Duodenal mucosa (tissue), 2 donors: Measurements from ENCODE around the gene GP1BB.

Experiments used
- H3K27ac ChIP-seq: one replicate; pipeline ENCODE4 v1.7.0; 2013; ENCODE audit warnings: low read depth, low read length
- H3K27me3 ChIP-seq, 2 donors: one replicate each; pipeline ENCODE4 v1.7.0; 2013; ENCODE audit warnings: low read length in 2 of 2, control low read depth in 1 of 2; ENCODE audit not compliant: insufficient read depth in 2 of 2, control insufficient read depth in 1 of 2
- H3K36me3 ChIP-seq, 2 donors: one replicate each; pipeline ENCODE4 v1.7.0; 2013; ENCODE audit warnings: low read length in 2 of 2, control low read depth in 1 of 2; ENCODE audit not compliant: insufficient read depth in 2 of 2, control insufficient read depth in 1 of 2
- H3K4me1 ChIP-seq, 2 donors: one replicate each; pipeline ENCODE4 v1.7.0; 2013; ENCODE audit warnings: low read length in 2 of 2, control low read depth in 1 of 2; ENCODE audit not compliant: insufficient read depth in 2 of 2, control insufficient read depth in 1 of 2
- H3K4me3 ChIP-seq, 2 donors: one replicate each; pipeline ENCODE4 v1.7.0; 2013; ENCODE audit warnings: low read length in 2 of 2, low read depth in 1 of 2
- H3K9ac ChIP-seq, 2 donors: one replicate each; pipeline ENCODE4 v1.7.0; 2013; ENCODE audit warnings: low read length in 2 of 2, low read depth in 1 of 2
- H3K9me3 ChIP-seq, 2 donors: one replicate each; pipeline ENCODE4 v1.7.0; 2013; ENCODE audit warnings: low read length in 2 of 2, control low read depth in 1 of 2; ENCODE audit not compliant: control insufficient read depth in 1 of 2

GP1BB gene

DNA sequence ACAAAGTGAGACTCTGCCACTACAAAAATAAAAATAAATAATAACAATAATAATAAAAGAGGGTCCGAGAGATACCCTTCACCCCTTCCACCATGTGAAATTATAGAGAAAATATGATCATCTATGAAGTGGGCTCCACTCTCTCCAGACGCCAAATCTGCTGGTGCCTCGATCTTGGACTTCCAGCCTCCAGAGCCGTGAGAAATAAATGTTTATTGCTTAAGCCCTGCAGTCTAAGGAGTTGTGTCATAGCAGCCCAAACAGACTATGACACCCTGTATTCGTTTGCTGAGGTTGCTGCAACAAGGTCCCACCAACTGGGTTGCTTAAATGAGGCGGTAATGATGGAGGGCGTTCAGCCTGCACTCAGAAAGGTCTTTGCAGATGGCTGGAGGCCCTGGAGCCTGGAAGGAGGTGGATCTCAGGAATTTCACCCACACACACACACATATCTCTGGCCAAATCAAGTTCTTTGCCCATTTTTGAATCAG, 16.6 kb upstream of the GP1BB start:
- Histone ChIP-seq H3K9me3 (no peaks in the 10 kb centered on the region), H3K36me3 (no peaks in the 10 kb centered on the region), H3K9ac (no peak overlapping the region), H3K27ac (no peak overlapping the region), H3K4me3 (no peak overlapping the region), H3K4me1 (peaks cover 4 to 12% of the 10 kb centered on the region in 2 donors), H3K27me3 (peaks cover 0 to 4% of the 10 kb centered on the region in 2 donors)

DNA sequence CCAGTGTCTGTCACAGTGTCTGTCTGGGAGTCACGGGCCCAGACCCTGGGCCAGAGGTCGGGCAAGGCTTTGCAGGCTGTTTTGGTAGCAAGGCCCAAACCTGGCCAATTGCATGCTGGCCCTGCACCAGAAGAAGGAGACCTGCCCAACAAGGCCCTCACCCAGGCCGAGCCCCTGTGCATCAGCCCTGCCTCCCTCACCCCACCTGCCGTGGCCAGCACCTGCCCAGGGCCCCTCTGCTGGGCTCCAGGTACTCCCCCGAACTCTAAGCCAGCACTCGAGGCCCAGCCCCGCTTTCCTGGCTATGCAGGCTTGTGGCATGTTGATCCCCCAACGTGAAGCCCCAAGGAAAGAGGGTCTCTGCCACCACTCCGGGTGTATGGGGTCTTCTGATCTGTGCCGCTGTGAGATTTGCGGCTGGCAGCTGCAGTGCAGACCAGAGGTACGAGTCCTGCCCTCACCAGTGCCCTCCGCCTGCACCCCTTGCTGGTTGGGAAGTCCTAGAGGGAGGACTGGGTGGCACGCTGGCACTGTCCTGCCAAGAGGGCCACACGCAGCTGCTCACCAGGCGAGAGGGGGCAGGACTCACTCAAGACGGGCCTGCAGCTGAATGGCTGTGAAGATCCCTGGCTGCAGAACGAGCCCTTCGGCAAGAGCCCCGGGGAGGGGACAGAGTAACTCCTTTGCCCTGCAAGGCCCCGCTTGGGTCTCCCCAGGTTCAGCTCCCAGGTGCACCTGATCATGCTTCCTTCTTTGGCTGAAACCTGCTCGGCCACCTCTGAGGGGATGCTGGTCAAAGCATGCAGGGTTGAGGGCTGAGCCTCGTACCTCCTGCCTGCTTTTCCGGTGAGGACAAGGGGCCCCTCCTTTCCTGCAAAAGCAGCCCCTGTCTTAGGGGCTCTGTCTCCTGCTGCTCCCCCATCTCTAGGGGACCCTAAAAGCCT, 15.7 kb upstream of the GP1BB start:
- H3K9ac ChIP-seq = no peak overlapping the region
- no peak overlapping the region for H3K4me3 ChIP-seq
- peaks cover 4 to 12% of the 10 kb centered on the region in 2 donors for H3K4me1 ChIP-seq
- peaks cover 0 to 4% of the 10 kb centered on the region in 2 donors for H3K27me3 ChIP-seq
- H3K27ac ChIP-seq = no peak overlapping the region
- no peaks in the 10 kb centered on the region for H3K36me3 ChIP-seq
- H3K9me3 ChIP-seq = no peaks in the 10 kb centered on the region

DNA sequence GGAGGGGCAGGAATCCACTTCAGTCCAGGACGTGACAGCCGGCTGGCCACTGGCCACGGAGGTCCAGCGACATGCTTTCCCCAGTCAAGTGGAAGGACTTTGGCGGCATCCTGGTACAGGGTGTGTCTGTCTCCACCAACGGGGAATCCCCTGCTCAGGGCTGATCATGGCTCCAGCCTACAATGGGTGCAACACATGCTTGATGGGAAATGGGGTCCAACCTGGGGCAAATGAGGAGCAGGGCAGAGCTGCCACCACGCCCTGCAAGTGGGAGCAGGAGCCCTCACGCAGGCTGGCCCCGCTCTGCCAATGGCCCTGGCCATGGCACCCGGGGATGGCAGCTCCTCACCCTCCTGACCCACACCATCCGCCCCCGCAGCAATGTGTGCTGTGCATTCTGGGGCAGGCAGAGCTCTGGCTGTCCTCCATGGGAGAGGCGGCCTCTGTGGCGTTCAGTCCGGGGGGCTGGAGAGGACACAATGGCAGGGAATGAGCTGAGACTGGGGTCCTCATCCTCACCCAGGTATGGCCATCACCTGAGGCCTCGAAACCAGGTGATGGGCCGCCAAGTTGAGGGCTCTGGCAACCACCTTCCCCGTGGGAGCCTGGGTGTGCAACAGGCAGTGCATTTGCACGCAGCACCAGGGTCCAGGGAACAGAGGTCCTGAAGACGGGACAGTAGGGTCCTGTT, 14.9 kb upstream of the GP1BB start:
- Histone ChIP-seq H3K4me1 (peaks cover 4 to 12% of the 10 kb centered on the region in 2 donors), H3K4me3 (no peak overlapping the region), H3K27me3 (peaks cover 6 to 9% of the 10 kb centered on the region in 2 donors), H3K9me3 (no peaks in the 10 kb centered on the region), H3K9ac (no peak overlapping the region), H3K36me3 (no peaks in the 10 kb centered on the region), H3K27ac (no peak overlapping the region)

DNA sequence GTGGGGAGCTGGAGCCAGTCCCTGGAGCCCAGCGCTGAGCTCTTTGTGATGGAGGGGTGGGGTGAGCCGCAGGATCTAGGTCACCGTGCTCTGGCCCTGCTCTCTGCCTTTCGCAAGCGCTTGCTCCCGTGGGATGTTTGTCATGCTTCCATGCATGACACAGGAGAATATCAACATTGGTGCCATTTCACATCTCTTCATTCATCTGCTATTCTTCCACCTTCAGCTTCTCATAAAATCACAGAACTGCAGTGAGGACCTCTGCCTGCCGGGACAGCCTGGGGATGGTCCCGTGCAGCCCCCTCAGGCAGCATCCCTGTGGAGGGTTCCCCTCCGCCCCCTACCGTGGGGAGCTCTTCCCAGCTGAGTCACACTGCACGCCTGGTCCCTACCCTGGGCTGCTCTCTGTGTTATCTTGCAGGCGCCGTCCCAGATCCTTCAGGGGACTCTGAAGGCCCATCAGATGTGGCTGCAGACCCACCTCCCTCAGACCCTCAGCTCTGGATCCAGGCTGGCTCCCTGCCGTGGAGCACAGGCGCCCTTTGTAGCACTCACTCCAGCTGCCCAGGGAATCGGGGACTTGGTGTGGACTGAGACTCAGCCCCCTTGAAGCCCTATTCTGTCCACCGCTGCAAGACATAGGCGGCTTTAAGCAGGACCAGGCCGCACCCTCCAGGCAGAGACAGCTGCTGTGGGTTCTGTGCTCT, 14.1 kb upstream of the GP1BB start:
- Histone ChIP-seq H3K4me1 (peaks cover 0 to 7% of the 10 kb centered on the region in 2 donors), H3K36me3 (no peaks in the 10 kb centered on the region), H3K4me3 (no peak overlapping the region), H3K9me3 (no peaks in the 10 kb centered on the region), H3K27me3 (peaks cover 12 to 15% of the 10 kb centered on the region in 2 donors), H3K27ac (no peak overlapping the region), H3K9ac (no peak overlapping the region)

DNA sequence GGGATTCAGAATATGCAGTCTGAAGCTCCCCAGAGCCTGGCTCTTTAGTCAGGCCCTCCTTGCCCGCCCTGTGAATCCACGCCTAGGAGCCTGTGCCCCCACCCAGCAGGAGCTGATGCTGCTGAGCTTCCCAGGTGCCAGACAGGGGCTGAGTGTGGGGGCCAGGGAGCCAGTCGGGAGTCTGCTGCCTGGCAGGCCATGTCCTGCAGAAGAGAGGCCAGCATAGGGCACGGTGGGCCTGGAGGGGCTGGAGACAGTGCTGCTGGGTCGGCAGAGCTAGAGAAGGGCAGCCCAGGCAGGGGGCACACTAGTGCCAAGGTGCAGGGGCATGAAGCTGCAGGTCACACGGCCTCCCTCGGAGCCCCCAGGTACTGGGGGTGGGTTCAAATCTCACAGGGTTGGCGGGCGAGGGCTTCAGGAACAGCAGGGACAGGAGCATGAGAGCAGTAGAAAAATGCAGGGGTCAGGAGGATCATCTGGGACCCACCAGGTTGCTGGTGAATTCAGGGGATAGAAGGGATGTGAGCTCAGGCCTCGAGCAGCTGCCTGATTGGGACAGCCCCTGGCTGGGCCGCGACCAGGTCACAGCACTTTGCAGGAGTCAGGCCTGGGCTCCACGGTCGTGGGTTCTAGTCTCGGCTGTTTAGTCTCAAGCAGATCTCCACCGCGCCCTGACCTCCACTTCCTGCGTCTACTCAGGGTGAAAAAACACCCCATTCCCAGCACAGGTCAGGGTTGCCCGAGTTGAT, 13.1 kb upstream of the GP1BB start:
- Histone ChIP-seq H3K4me1 (peaks cover 0 to 4% of the 10 kb centered on the region in 2 donors), H3K36me3 (no peaks in the 10 kb centered on the region), H3K9me3 (no peaks in the 10 kb centered on the region), H3K27ac (no peak overlapping the region), H3K9ac (no peak overlapping the region), H3K27me3 (peaks cover 17 to 19% of the 10 kb centered on the region in 2 donors), H3K4me3 (no peak overlapping the region)

DNA sequence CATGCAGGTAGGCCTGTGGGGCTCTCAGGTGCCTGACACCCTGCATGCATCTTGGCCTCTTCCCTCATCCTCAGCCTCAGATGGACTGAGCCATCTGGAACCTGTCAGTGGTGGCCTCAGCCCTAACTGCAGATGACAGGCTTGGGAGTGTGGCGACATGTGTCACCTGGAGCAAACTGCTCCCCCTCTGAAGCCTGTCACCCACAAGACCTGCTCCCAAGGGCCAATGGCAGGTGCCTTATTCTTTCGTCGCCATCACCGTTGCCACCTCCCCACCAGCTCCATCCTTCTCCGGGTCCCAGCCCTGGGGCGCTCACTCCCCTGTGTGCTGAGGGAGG, 12.6 kb upstream of the GP1BB start:
- H3K9ac ChIP-seq = no peak overlapping the region
- no peak overlapping the region for H3K4me3 ChIP-seq
- H3K27ac ChIP-seq = no peak overlapping the region
- H3K27me3 ChIP-seq = peaks cover 19 to 23% of the 10 kb centered on the region in 2 donors
- peaks cover 0 to 5% of the 10 kb centered on the region in 2 donors for H3K4me1 ChIP-seq
- H3K9me3 ChIP-seq = no peaks in the 10 kb centered on the region
- no peaks in the 10 kb centered on the region for H3K36me3 ChIP-seq

DNA sequence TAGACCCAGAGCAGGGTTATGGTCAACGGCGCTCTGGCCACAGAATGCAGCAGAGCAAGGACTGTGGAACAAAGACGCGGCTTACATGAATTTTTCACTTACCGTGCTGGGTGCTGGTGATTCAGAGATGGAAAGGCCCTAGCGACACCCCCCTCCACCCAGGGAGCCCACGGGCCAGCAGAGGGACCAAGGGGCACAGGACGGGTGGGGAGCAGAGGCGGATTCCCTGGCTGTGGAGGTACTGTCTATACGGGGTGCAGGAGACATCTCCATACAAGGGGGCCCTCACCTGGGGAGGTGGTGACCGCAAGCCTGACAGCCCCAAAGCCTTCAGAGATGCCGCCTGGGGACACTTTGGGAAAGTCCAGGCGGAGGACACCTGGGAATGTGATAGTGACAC, 10.1 kb upstream of the GP1BB start:
- H3K27ac ChIP-seq = no peak overlapping the region
- peaks cover 4 to 8% of the 10 kb centered on the region in 2 donors for H3K4me1 ChIP-seq
- no peaks in the 10 kb centered on the region for H3K36me3 ChIP-seq
- no peak overlapping the region for H3K9ac ChIP-seq
- H3K4me3 ChIP-seq = no peak overlapping the region
- no peaks in the 10 kb centered on the region for H3K9me3 ChIP-seq
- H3K27me3 ChIP-seq = peaks cover 28 to 33% of the 10 kb centered on the region in 2 donors

DNA sequence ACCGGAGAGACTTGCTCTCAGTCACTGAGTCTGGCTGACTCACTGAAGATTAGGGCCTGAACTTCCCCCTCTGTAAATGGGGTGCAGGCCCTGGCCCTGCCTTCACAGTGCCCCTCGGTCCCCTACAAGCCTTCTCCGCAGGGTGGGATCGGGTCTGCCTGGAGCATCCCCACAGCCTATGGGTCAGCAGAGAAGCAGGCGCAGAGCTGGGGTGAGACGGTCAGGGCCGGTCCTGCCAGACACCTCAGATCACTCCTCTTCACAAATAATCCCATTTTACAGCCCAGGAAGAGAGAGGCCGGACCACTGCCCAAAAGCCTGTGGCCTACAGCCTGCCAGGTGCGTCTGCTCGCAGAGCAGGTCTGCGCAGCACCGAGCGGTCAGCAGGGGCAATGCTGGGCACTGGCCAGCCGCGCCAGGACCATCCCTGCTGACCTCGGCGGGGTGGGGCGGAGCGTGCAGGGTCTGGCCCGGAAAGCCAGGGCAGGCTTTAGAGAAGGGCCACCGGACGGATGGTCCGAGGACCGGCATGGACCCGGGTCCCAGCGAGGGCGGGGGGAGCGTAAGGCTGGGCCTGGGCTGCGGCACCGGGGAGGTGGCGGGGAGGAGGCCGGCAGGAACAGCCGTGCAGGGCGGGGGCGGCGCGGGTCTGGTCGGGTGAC, 9.6 kb upstream of the GP1BB start:
- Histone ChIP-seq H3K4me1 (peaks cover 4 to 8% of the 10 kb centered on the region in 2 donors), H3K27me3 (peaks cover 28 to 33% of the 10 kb centered on the region in 2 donors), H3K9me3 (no peaks in the 10 kb centered on the region), H3K36me3 (no peaks in the 10 kb centered on the region), H3K9ac (no peak overlapping the region), H3K4me3 (no peak overlapping the region), H3K27ac (no peak overlapping the region)
